H1 (cell line): ENCODE measurements around the gene BNIP5.

Source experiments
- CTCF ChIP-seq, 3 experiments: IDR thresholded peaks; 1 replicate in 2 of 3; 2 replicates in 1 of 3; pipeline versions ENCODE4 v1.5.1 to v1.6.1; 2011; ENCODE audit warnings: low read length in 3 of 3, mild to moderate bottlenecking in 3 of 3, inconsistent platforms in 2 of 3, low read depth in 1 of 3, moderate library complexity in 1 of 3; ENCODE audit not compliant: insufficient read depth in 1 of 3; ENCODE audit errors: control extremely low read depth in 1 of 3
- EGR1 ChIP-seq: IDR thresholded peaks from 2 replicates; pipeline ENCODE4 v1.6.1; 2011; ENCODE audit warnings: low read depth, low read length, borderline replicate concordance
- MAX ChIP-seq: IDR thresholded peaks from 2 replicates; pipeline ENCODE4 v1.6.1; 2012; ENCODE audit warnings: inconsistent platforms
- POLR2A ChIP-seq, 2 experiments: IDR thresholded peaks; 1 replicate in 1 of 2; 2 replicates in 1 of 2; pipeline ENCODE4 v1.6.1; 2011; ENCODE audit warnings: low read depth in 2 of 2, low read length in 2 of 2, mild to moderate bottlenecking in 2 of 2; ENCODE audit errors: control extremely low read depth in 1 of 2
- RAD21 ChIP-seq, 2 experiments: IDR thresholded peaks in 1 of 2; conservative IDR thresholded peaks in 1 of 2; 2 replicates each; pipeline ENCODE4 v1.6.1; 2011; ENCODE audit warnings: low read depth in 2 of 2, low read length in 2 of 2, improper control_type of control experiment in 1 of 2, inconsistent platforms in 1 of 2, mild to moderate bottlenecking in 1 of 2, moderate library complexity in 1 of 2
- RXRA ChIP-seq: IDR thresholded peaks from 2 replicates; pipeline ENCODE4 v1.6.1; 2011; ENCODE audit warnings: low read depth, mild to moderate bottlenecking, low read length, moderate library complexity; ENCODE audit not compliant: insufficient read depth
- SRF ChIP-seq: IDR thresholded peaks from 2 replicates; pipeline ENCODE4 v1.6.1; 2011; ENCODE audit warnings: mild to moderate bottlenecking, low read depth, low read length, moderate library complexity
- YY1 ChIP-seq: IDR thresholded peaks from 2 replicates; pipeline ENCODE4 v1.6.1; 2011; ENCODE audit warnings: low read depth, mild to moderate bottlenecking, low read length

GRCh38 chr6:36297051-36297450 is 39.6 kb downstream of the BNIP5 start:
- TF ChIP-seq CTCF (IDR thresholded peaks at IDR 0.05; ENCODE audit: control extremely low read depth in 1 of 3, insufficient read depth in 1 of 3, low read depth in 1 of 3, low read length in 3 of 3) (no peak), EGR1 (no peak), RXRA (no peak), YY1 (no peak), POLR2A (IDR thresholded peaks at IDR 0.05; ENCODE audit: control extremely low read depth in 1 of 2, low read depth in 2 of 2, low read length in 2 of 2) (no peak), MAX (no peak), RAD21 (IDR thresholded peaks at IDR 0.05 in 1 of 2, conservative IDR thresholded peaks at IDR 0.05 in 1 of 2; ENCODE audit: low read depth in 2 of 2, low read length in 2 of 2) (no peak), SRF (no peak)
